ENCODE results near the gene BICD1.

- TF ChIP-seq CTCF (conservative IDR thresholded peaks at IDR 0.05 in 1 of 2, IDR thresholded peaks at IDR 0.05 in 1 of 2; ENCODE audit: low read depth in 1 of 2, low read length in 2 of 2) (no peak), EZH2 (IDR thresholded peaks at IDR 0.05; ENCODE audit: low read length, missing control alignments) (no peak)
These were observed 306.8 kb downstream of the BICD1 start for GRCh38 chr12:32413412-32413811.
